22Rv1 (cell line): ENCODE results near the gene NEU2.

Experiments used
- CTCF ChIP-seq: fragments of 450-650 bp; IDR thresholded peaks from 2 replicates; pipeline ENCODE4 v1.5.1; 2017; ENCODE audit warnings: mild to moderate bottlenecking
- ZFX ChIP-seq: fragments of 450-650 bp; IDR thresholded peaks from 2 replicates; pipeline ENCODE4 v1.6.1; 2017; ENCODE audit warnings: antibody characterized with exemption, borderline replicate concordance

GRCh38 chr2:233013027-233013461 is 19.4 kb upstream of the NEU2 start, which contains the start of gene NGEF:
- TF ChIP-seq CTCF, result no peak
- TF ChIP-seq ZFX, result no peak
